GM06990 (cell line): ENCODE results near the gene FBXW2.
A peak's percentile ranks its signal among the peaks of the same experiment; 100 is the strongest.

Experiments
- DNase-seq: peaks from one replicate; pipeline ENCODE4 v3.0.0-alpha.2; 2011; ENCODE audit not compliant: insufficient read length; ENCODE audit errors: extremely low read depth
- H3K27me3 ChIP-seq: replicated peaks from 2 replicates; pipeline ENCODE4 v1.6.0; 2011; ENCODE audit warnings: low read length; ENCODE audit not compliant: control insufficient read depth, insufficient read depth
- H3K36me3 ChIP-seq: 2 replicates; pipeline ENCODE4 v1.5.1; 2011; ENCODE audit warnings: low read length; ENCODE audit not compliant: control insufficient read depth, insufficient read depth
- H3K4me3 ChIP-seq: replicated peaks from 2 replicates; pipeline ENCODE4 v1.5.1; 2011; ENCODE audit warnings: low read depth, mild to moderate bottlenecking, control low read depth, low read length
- TF ChIP-seq, protein P1 (sequence below): IDR thresholded peaks from 2 replicates; pipeline ENCODE4 v1.5.1; 2011; ENCODE audit warnings: low read length, control low read depth, mild to moderate bottlenecking, inconsistent platforms; ENCODE audit not compliant: insufficient read depth, poor library complexity, severe bottlenecking

The FBXW2 gene

DNA sequence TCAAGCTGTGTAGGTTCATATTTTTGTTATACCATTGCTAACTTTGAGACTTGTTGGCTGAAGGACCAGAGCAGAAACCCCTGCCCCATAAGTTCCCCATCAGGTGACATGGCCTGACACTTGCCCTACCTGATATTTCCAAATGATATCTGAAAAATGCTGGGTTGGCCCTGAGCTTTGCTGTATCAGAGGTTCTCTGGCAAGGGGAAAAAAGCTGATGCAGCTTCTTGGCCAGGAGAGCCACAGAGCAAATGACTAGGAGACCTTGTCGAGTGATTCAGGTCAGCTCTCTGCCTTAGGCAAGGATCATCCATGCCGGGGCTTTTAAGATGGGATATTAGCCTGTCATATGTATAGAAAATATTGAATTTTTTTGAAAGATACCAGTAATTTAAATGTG lies 76.0 kb downstream of the FBXW2 start:
- TF ChIP-seq, protein P1, sequence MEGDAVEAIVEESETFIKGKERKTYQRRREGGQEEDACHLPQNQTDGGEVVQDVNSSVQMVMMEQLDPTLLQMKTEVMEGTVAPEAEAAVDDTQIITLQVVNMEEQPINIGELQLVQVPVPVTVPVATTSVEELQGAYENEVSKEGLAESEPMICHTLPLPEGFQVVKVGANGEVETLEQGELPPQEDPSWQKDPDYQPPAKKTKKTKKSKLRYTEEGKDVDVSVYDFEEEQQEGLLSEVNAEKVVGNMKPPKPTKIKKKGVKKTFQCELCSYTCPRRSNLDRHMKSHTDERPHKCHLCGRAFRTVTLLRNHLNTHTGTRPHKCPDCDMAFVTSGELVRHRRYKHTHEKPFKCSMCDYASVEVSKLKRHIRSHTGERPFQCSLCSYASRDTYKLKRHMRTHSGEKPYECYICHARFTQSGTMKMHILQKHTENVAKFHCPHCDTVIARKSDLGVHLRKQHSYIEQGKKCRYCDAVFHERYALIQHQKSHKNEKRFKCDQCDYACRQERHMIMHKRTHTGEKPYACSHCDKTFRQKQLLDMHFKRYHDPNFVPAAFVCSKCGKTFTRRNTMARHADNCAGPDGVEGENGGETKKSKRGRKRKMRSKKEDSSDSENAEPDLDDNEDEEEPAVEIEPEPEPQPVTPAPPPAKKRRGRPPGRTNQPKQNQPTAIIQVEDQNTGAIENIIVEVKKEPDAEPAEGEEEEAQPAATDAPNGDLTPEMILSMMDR = no peak
- no peaks in the 10 kb centered on the region for H3K36me3 ChIP-seq
- H3K27me3 ChIP-seq = no peaks in the 10 kb centered on the region
- H3K4me3 ChIP-seq = no peak overlapping the region
- no peak for DNase-seq

DNA sequence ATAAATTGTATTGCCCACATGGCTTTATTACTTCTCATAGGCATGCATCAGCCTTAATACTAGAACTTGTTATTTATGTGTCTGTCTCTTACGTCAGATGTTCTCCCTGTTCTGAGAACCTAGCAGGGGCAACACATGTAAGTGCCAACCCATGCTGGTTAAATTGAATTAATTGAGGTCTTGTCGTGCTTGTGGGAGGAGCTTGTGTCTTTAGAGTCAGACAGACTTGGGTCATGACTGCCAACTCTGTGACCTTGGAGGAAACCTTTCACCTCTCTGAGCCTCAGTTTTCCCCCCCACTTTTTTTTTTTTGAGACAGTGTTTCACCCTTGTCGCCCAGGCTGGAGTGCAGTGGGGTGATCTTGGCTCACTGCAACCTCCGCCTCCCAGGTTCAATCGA lies 76.7 kb downstream of the FBXW2 start:
- Histone ChIP-seq H3K27me3 (no peaks in the 10 kb centered on the region), H3K4me3 (no peak overlapping the region), H3K36me3 (no peaks in the 10 kb centered on the region)
- DNase-seq = no peak
- TF ChIP-seq, protein P1 = no peak

DNA sequence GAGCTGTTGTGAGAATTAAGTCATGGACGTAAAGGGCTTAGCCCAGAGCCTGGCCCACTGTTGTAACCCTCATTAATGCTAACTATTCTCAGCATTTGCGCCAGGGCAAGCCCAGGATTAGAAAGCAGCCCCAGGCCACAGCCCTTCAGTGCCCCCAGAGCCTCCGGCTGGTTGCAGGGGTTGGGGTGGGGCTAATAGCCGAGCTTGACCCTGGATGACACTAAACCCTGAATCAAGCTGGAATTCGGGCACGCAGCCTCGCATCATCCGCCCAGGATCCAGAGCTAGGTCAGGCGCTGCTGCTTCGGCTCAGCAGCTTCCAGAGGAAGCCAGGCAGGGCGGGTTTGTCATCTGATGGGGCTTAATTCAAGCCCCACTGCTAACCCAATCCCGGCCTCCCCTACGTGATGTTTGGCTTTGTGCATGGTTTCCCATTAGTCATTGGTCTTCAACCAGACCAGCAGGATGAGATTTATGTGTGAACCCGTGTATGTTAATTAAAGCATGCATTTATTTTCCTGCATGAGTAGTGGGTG lies 77.8 kb downstream of the FBXW2 start:
- TF ChIP-seq, protein P1 = no peak
- Histone ChIP-seq H3K4me3 (no peak overlapping the region), H3K36me3 (no peaks in the 10 kb centered on the region), H3K27me3 (no peaks in the 10 kb centered on the region)
- DNase-seq = no peak

DNA sequence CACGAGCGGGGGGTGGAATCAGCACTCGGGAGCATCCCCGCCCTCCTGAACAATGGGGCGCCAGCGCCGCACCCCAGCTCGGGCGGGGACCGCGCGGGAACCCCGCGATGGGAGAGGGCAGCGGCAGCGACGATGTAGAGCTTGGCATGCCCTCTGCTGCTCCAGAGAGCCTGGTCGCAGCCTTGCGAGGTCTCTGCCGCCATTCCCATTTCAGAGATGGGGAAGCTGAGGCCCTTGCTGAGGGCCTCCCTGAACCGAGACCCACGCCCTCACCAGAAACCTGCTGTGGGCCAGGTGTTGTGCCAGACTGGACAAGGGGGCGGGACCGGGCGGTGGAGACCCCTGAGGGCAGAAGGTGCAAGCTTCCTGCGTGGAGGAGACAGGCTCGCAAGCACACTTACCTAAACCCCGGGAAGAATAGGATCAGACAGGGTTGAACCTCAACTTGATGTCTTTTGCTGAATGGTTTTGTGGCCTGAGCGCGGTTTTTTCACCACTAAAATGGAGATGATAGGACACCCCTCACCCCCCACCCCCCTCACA lies 78.3 kb downstream of the FBXW2 start:
- no peaks in the 10 kb centered on the region for H3K27me3 ChIP-seq
- TF ChIP-seq, protein P1 = no peak
- no peak for DNase-seq
- peak overlapping the region; percentile 65 for H3K4me3 ChIP-seq
- no peaks in the 10 kb centered on the region for H3K36me3 ChIP-seq

DNA sequence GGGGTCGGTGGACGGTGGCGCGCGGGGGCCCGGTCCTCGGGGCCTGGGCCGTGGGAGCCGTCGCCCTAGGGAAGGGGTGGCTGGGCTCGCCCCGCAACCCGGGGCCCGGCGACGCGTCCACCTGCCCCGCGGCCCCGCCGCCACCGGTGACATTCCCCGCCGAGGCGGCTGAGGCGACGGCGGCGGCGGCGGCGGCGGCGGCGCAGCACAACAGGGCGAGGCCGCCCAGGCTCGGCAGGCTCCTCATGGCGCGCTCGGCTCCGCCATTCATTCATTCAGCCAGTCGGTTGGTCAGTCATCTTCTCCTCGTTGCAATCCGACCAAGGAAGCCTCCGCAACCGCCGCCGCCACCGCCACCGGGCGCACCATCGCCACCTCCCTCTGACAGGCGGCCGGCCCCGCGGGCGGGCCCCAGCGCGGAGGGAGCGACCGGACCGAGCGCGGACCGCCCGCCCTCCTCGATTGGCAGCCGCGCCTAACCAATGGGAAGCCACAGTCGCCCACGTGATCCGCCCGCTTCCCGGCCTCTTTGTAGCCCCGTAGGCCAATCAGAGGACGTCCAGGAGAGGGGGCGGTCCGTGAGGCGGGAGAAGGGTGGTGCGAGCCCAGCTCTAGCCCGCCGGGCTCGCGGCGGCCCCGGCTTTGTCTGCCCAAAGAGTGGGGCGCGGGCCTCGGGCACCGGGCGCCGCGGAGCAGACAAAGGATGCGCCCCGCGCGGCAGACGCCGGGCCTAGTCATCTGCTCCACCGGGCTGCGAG lies 78.9 kb downstream of the FBXW2 start, which contains the start of gene MEGF9:
TSS of gene MEGF9 (minus strand) at position 383 of the 758 bp plus-strand sequence. CDS start at position 271, 112 bp downstream.
- no peaks in the 10 kb centered on the region for H3K27me3 ChIP-seq
- TF ChIP-seq, protein P1 = no peak

More for the DNA sequence above, 78.9 kb downstream of the FBXW2 start, which contains the start of gene MEGF9:
- peak; percentile 96 for DNase-seq
- Histone ChIP-seq H3K4me3 (peak within 1 kb of the TSS; percentile 78), H3K36me3 (no peaks in the 10 kb centered on the region)
